ENCODE results near the gene TVP23B. TPM values are rescaled to one million over a fixed set of nuclear protein-coding genes. Genes with fewer than 3 reads are reported as not detected.
"Not testable (repeated sequence)": the region's sequence is repeated elsewhere in the genome, so short reads cannot be mapped to it uniquely, and the experiment has no call there.

Gene TVP23B
- 15.9 and 30.9 TPM in 2 replicates for total RNA-seq (2014; rRNA removed; shearing (Covaris generic))

GRCh38 chr17:18780991-18781718 is at the start of gene TVP23B:
Gene TVP23B (plus strand): TSS chr17:18781183. CDS start chr17:18781294, 111 bp downstream.
- DNase-seq (ENCODE audit: low spot score): peak; percentile 83

GRCh38 chr17:18732438-18732837 is 48.5 kb upstream of the TVP23B start:
- DNase-seq (ENCODE audit: low spot score): not testable (repeated sequence)

- DNase-seq (ENCODE audit: low spot score): not testable (repeated sequence)
These were observed 47.6 kb upstream of the TVP23B start for GRCh38 chr17:18733350-18733749.

GRCh38 chr17:18739616-18740391 is 41.2 kb upstream of the TVP23B start:
- not testable (repeated sequence) for DNase-seq (ENCODE audit: low spot score)

GRCh38 chr17:18741228-18741627 is 39.8 kb upstream of the TVP23B start:
- DNase-seq (ENCODE audit: low spot score): not testable (repeated sequence)

- not testable (repeated sequence) for DNase-seq (ENCODE audit: low spot score)
These were observed 37.1 kb upstream of the TVP23B start, which contains the start of gene FBXW10 for GRCh38 chr17:18743699-18744421. Gene FBXW10 (plus strand): TSS chr17:18744054. CDS start chr17:18744245, 191 bp downstream.

GRCh38 chr17:18744726-18745125 is 36.3 kb upstream of the TVP23B start:
- DNase-seq (ENCODE audit: low spot score): not testable (repeated sequence)

GRCh38 chr17:18746551-18746950 is 34.4 kb upstream of the TVP23B start:
- DNase-seq (ENCODE audit: low spot score): not testable (repeated sequence)

GRCh38 chr17:18747501-18747900 is 33.5 kb upstream of the TVP23B start:
- DNase-seq (ENCODE audit: low spot score): not testable (repeated sequence)

GRCh38 chr17:18750242-18750641 is 30.7 kb upstream of the TVP23B start:
- not testable (repeated sequence) for DNase-seq (ENCODE audit: low spot score)

GRCh38 chr17:18753829-18754409 is 27.1 kb upstream of the TVP23B start:
- DNase-seq (ENCODE audit: low spot score): not testable (repeated sequence)

- DNase-seq (ENCODE audit: low spot score): not testable (repeated sequence)
These were observed 25.0 kb upstream of the TVP23B start for GRCh38 chr17:18755969-18756368.

GRCh38 chr17:18757368-18758044 is 23.5 kb upstream of the TVP23B start:
- DNase-seq (ENCODE audit: low spot score): not testable (repeated sequence)

GRCh38 chr17:18758344-18758743 is 22.6 kb upstream of the TVP23B start:
- DNase-seq (ENCODE audit: low spot score): not testable (repeated sequence)

- not testable (repeated sequence) for DNase-seq (ENCODE audit: low spot score)
These were observed 20.8 kb upstream of the TVP23B start for GRCh38 chr17:18760221-18760620.

- DNase-seq (ENCODE audit: low spot score): not testable (repeated sequence)
These were observed 10.4 kb upstream of the TVP23B start for GRCh38 chr17:18770572-18770971.

GRCh38 chr17:18771066-18771465 is 9.9 kb upstream of the TVP23B start:
- not testable (repeated sequence) for DNase-seq (ENCODE audit: low spot score)

GRCh38 chr17:18772471-18772870 is 8.5 kb upstream of the TVP23B start:
- DNase-seq (ENCODE audit: low spot score): no peak

- DNase-seq (ENCODE audit: low spot score): not testable (repeated sequence)
These were observed 822 bp downstream of the TVP23B start for GRCh38 chr17:18781805-18782204.

- DNase-seq (ENCODE audit: low spot score): not testable (repeated sequence)
These were observed 5.0 kb downstream of the TVP23B start for GRCh38 chr17:18785933-18786332.

- DNase-seq (ENCODE audit: low spot score): not testable (repeated sequence)
These were observed 5.9 kb downstream of the TVP23B start for GRCh38 chr17:18786890-18787289.

Measured in HT-29 (cell line).